ENCODE results near the gene INPP5A. TPM values are rescaled to one million over a fixed set of nuclear protein-coding genes. Genes with fewer than 3 reads are reported as not detected.

The INPP5A gene
- total and polyA plus RNA-seq, 2 experiments from 2014 or later = 41.2 to 53.6 TPM

DNA sequence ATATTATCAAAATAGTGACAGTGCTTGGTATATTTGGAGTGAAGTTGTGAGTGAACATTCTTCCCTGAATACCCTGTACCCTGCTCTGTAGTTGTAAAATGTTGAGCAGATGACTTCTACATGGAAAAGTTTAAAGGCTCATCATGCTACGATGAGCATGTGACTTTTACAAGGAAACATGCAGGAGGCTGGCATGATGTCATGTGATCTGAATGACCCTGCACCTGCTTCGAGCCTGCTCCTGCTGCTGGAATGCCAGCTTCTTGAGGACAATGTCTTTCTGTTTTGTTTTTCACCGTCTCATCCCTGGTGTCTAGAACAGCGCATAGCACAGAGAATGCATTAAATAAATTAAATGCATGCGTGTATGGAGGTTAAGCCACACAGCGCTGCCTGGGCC lies 5.4 kb upstream of the INPP5A start:
- Histone ChIP-seq H3K9me3 (ENCODE audit: low read depth) (peaks cover 8% of the 10 kb centered on the region), H3K36me3 (replicated peaks; ENCODE audit: insufficient read depth, low read depth) (no peaks in the 10 kb centered on the region), H3K4me1 (ENCODE audit: insufficient read depth) (peaks cover 8% of the 10 kb centered on the region), H4K20me1 (ENCODE audit: insufficient read depth, poor library complexity, severe bottlenecking) (no peaks in the 10 kb centered on the region), H3K27me3 (no peaks in the 10 kb centered on the region), H3K9me2 (replicated peaks; ENCODE audit: insufficient read depth) (no peaks in the 10 kb centered on the region), H3K79me2 (no peaks in the 10 kb centered on the region), H3K4me3 (no peak overlapping the region), H3K4me2 (no peak overlapping the region), H2AFZ (no peak overlapping the region), H3K27ac (no peak overlapping the region)
- no peak for DNase-seq (ENCODE audit: low spot score)
- 95% methylated on average over 6 of the region's 6 CpGs for WGBS (ENCODE audit: low lambda C conversion rate, missing lambda C conversion rate)
- TF ChIP-seq EZH2phosphoT487 (IDR thresholded peaks at IDR 0.05; ENCODE audit: low read depth, severe bottlenecking, unreplicated experiment) = no peak

DNA sequence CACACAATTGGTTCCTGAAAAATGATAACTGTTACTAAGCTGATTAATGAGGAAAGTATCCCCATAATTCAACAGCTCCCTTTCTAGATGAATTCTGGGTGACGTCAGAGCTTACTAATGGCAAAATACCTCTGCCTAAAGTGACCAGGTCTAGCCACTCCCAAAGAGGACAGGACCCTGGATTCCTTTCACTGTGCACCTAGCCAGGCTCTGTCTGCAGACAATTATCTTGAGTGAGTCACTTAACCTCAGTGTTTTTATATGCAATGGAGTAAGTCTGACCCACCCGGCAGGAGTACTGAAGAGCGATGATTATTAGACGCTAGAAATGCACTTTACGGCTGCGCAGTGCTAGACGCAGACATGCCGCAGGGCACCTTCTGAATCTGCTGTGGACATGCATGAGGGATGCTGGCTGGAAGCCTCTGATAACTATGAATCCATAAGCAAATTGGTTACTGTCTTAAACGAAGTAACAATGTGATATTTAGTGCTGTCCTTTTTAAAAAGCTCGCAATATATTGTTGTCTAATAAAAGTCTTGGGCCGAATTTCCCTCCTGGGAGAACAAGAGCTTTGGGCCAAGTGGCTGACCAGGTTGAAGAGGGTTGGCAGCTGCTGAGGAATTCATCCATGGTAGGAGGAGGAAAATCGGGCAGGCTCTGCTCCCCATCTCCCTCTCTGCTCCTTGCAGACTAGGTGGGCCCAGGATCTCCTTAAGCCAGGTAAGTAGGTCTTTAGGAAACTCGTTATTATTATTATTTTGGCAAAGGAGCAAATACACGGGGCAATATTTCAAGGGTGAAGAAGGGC lies 4.6 kb upstream of the INPP5A start:
- no peak for TF ChIP-seq EZH2phosphoT487 (IDR thresholded peaks at IDR 0.05; ENCODE audit: low read depth, severe bottlenecking, unreplicated experiment)
- Histone ChIP-seq H3K79me2 (peaks cover under 1% of the 10 kb centered on the region), H3K4me1 (ENCODE audit: insufficient read depth) (peaks cover 8% of the 10 kb centered on the region), H3K36me3 (replicated peaks; ENCODE audit: insufficient read depth, low read depth) (no peaks in the 10 kb centered on the region), H3K27me3 (no peaks in the 10 kb centered on the region), H3K4me2 (no peak overlapping the region), H3K9me2 (replicated peaks; ENCODE audit: insufficient read depth) (no peaks in the 10 kb centered on the region), H2AFZ (no peak overlapping the region), H3K4me3 (no peak overlapping the region), H4K20me1 (ENCODE audit: insufficient read depth, poor library complexity, severe bottlenecking) (no peaks in the 10 kb centered on the region), H3K27ac (no peak overlapping the region), H3K9me3 (ENCODE audit: low read depth) (peaks cover 8% of the 10 kb centered on the region)
- 79% methylated on average over 14 of the region's 14 CpGs for WGBS (ENCODE audit: low lambda C conversion rate, missing lambda C conversion rate)
- no peak for DNase-seq (ENCODE audit: low spot score)

GRCh38 chr10:132533571-132534260 lies 3.9 kb upstream of the INPP5A start:
- TF ChIP-seq EZH2phosphoT487 (IDR thresholded peaks at IDR 0.05; ENCODE audit: low read depth, severe bottlenecking, unreplicated experiment) (no peak), CTCF (IDR thresholded peaks at IDR 0.05; ENCODE audit: poor library complexity) (no peak), EZH2 (IDR thresholded peaks at IDR 0.05; ENCODE audit: borderline replicate concordance) (no peak)
- DNase-seq (ENCODE audit: low spot score) = no peak
- H2AFZ ChIP-seq = no peak overlapping the region
- peaks cover 8% of the 10 kb centered on the region for H3K9me3 ChIP-seq (ENCODE audit: low read depth)
- no peak overlapping the region for H3K4me3 ChIP-seq
- no peak overlapping the region for H3K4me2 ChIP-seq
- no peaks in the 10 kb centered on the region for H3K27me3 ChIP-seq
- 94% methylated on average over 12 of the region's 12 CpGs for WGBS (ENCODE audit: low lambda C conversion rate, missing lambda C conversion rate)
- no peaks in the 10 kb centered on the region for H3K9me2 ChIP-seq (replicated peaks; ENCODE audit: insufficient read depth)
- peaks cover 4% of the 10 kb centered on the region for H4K20me1 ChIP-seq (ENCODE audit: insufficient read depth, poor library complexity, severe bottlenecking)
- no peak overlapping the region for H3K27ac ChIP-seq
- no peaks in the 10 kb centered on the region for H3K36me3 ChIP-seq (replicated peaks; ENCODE audit: insufficient read depth, low read depth)
- peaks cover 8% of the 10 kb centered on the region for H3K79me2 ChIP-seq
- H3K4me1 ChIP-seq (ENCODE audit: insufficient read depth) = peaks cover 14% of the 10 kb centered on the region

GRCh38 chr10:132534391-132535064 lies 3.1 kb upstream of the INPP5A start:
- Histone ChIP-seq H3K79me2 (peaks cover 16% of the 10 kb centered on the region), H2AFZ (no peak overlapping the region), H4K20me1 (ENCODE audit: insufficient read depth, poor library complexity, severe bottlenecking) (peaks cover 4% of the 10 kb centered on the region), H3K4me2 (no peak overlapping the region), H3K9me3 (ENCODE audit: low read depth) (peaks cover 8% of the 10 kb centered on the region), H3K27me3 (no peaks in the 10 kb centered on the region), H3K4me1 (ENCODE audit: insufficient read depth) (peaks cover 22% of the 10 kb centered on the region), H3K36me3 (replicated peaks; ENCODE audit: insufficient read depth, low read depth) (no peaks in the 10 kb centered on the region), H3K27ac (no peak overlapping the region), H3K9me2 (replicated peaks; ENCODE audit: insufficient read depth) (no peaks in the 10 kb centered on the region), H3K4me3 (no peak overlapping the region)
- no peak for DNase-seq (ENCODE audit: low spot score)
- 83% methylated on average over 8 of the region's 8 CpGs for WGBS (ENCODE audit: low lambda C conversion rate, missing lambda C conversion rate)
- no peak for TF ChIP-seq EZH2phosphoT487 (IDR thresholded peaks at IDR 0.05; ENCODE audit: low read depth, severe bottlenecking, unreplicated experiment)
- no peak for TF ChIP-seq CTCF (IDR thresholded peaks at IDR 0.05; ENCODE audit: poor library complexity)
- no peak for TF ChIP-seq EZH2 (IDR thresholded peaks at IDR 0.05; ENCODE audit: borderline replicate concordance)
